B cell (primary cell): ENCODE results near the gene IL22RA2.

ENCODE experiments used
- EZH2 ChIP-seq: IDR thresholded peaks from 2 replicates; pipeline ENCODE4 v1.6.1; 2012; ENCODE audit warnings: borderline replicate concordance, low read depth, mild to moderate bottlenecking, moderate library complexity, low read length; ENCODE audit not compliant: insufficient read depth, poor library complexity, severe bottlenecking
- TF ChIP-seq, protein P1 (sequence below): fragments of 200-600 bp; IDR thresholded peaks from one replicate; pipeline ENCODE4 v1.8.0; 2022; ENCODE audit warnings: antibody characterized with exemption, mild to moderate bottlenecking

DNA sequence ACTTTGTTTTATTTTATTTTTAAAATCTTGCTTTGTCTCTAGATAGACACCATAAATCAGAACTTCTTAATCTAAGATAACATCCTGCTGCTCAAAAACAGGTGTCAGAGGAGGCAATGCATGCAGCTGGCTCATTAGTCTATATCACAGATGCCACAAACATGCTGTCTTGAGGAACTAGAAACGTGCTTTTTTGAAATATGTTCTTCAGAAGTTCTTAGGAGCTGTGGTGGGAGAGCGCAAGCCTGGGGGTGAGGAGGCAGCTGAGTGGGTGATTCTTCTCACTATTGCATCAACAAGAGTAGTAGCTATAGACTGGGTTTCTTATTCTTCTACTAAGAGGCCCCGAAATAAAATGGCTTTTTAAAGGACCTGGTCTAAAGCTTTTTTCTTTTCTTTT lies 23.4 kb downstream of the IL22RA2 start:
- TF ChIP-seq, protein P1, sequence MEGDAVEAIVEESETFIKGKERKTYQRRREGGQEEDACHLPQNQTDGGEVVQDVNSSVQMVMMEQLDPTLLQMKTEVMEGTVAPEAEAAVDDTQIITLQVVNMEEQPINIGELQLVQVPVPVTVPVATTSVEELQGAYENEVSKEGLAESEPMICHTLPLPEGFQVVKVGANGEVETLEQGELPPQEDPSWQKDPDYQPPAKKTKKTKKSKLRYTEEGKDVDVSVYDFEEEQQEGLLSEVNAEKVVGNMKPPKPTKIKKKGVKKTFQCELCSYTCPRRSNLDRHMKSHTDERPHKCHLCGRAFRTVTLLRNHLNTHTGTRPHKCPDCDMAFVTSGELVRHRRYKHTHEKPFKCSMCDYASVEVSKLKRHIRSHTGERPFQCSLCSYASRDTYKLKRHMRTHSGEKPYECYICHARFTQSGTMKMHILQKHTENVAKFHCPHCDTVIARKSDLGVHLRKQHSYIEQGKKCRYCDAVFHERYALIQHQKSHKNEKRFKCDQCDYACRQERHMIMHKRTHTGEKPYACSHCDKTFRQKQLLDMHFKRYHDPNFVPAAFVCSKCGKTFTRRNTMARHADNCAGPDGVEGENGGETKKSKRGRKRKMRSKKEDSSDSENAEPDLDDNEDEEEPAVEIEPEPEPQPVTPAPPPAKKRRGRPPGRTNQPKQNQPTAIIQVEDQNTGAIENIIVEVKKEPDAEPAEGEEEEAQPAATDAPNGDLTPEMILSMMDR = no peak
- no peak for TF ChIP-seq EZH2
